Uterus (tissue), 4 donors: Measurements from ENCODE around the gene RET. TPM values are rescaled to one million over a fixed set of nuclear protein-coding genes. Genes with fewer than 3 reads are reported as not detected.

Experiments
- DNase-seq, 2 donors: peaks; one replicate each; pipeline ENCODE4 v3.0.0-alpha.2; 2019 to 2020
- H3K27ac ChIP-seq, 2 donors: fragments of 200-600 bp; sonication (generic); 1 replicate in 1 of 2; 2 replicates in 1 of 2; pipeline ENCODE4 v1.5.1; 2016 to 2018
- H3K27me3 ChIP-seq, 2 donors: fragments of 200-600 bp; sonication (generic); one replicate each; pipeline ENCODE4 v1.5.1; 2018 to 2019; ENCODE audit warnings: control low read depth in 1 of 2
- H3K36me3 ChIP-seq, 2 donors: fragments of 200-600 bp; sonication (generic); one replicate each; pipeline ENCODE4 v1.5.1; 2019; ENCODE audit warnings: control low read depth in 1 of 2
- H3K4me1 ChIP-seq, 2 donors: fragments of 200-600 bp; sonication (generic); one replicate each; pipeline ENCODE4 v1.5.1; 2018 to 2019; ENCODE audit warnings: control low read depth in 1 of 2
- H3K4me3 ChIP-seq, 2 donors: fragments of 200-600 bp; sonication (generic); 1 replicate in 1 of 2; 2 replicates in 1 of 2; pipeline ENCODE4 v1.5.1; 2018 to 2019; ENCODE audit warnings: mild to moderate bottlenecking in 1 of 2
- H3K9me3 ChIP-seq, 2 donors: fragments of 200-600 bp; sonication (generic); one replicate each; pipeline ENCODE4 v1.5.1; 2019; ENCODE audit warnings: control low read depth in 1 of 2
- CTCF ChIP-seq, 4 experiments: fragments of 200-600 bp in 2 of 4; fragments of 450-650 bp in 2 of 4; sonication (generic) in 2 of 4; IDR thresholded peaks; one replicate each; pipeline ENCODE4 v1.5.1; 2016 to 2019; ENCODE audit warnings: antibody characterized with exemption in 4 of 4, mild to moderate bottlenecking in 2 of 4, moderate library complexity in 1 of 4
- POLR2A ChIP-seq, 2 donors: fragments of 450-650 bp; IDR thresholded peaks; one replicate each; pipeline ENCODE4 v1.6.1; 2016; ENCODE audit warnings: antibody characterized with exemption in 2 of 2, mild to moderate bottlenecking in 1 of 2, moderate library complexity in 1 of 2
- intact Hi-C: fragments of 100-400 bp; cut with DNase I; formaldehyde crosslinking; loops from one replicate; pipeline ENCODE4 v1.15.1; 2023; ENCODE audit warnings: low total_unique reads
- total RNA-seq, 4 donors: library from RNA; depleted of rRNA in 3 of 4; stranded (reverse); fragments of >200 nt in 3 of 4; gene quantifications; one replicate each; pipeline versions ENCODE4 v1.1.0 to v1.2.4, GENCODE V29; 2014 to 2023
- donor health status: DM: yes; HTN: yes; CAD: no.

RET gene
- total RNA-seq, 4 donors from 2014 or later = under 0.01 to 6.3 (median 1.0) TPM

DNA sequence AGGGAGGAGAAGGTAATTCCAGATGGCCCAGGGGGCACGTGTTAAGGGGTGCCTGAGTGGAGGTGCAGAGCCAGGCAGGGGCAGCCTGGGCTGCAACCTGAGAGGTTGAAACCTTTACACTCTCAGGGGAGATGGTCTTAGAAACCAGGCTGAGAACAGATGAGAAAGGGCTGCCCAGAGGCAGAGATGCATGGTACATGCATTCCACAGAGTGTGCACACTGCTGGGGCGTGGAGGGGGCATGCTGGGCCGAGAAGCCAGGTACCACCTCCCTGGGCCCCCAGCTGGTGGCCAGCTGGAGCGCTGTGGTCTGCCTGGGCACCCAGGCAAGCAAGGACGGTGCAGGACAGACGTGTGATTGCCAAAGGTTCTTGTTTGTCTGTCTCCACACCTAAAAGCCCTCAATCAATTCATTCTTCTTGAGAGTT lies 47.2 kb downstream of the RET start:
- Histone ChIP-seq H3K9me3 (no peaks in the 10 kb centered on the region), H3K36me3 (no peaks in the 10 kb centered on the region), H3K4me1 (no peaks in the 10 kb centered on the region), H3K27me3 (no peaks in the 10 kb centered on the region), H3K27ac (no peak overlapping the region), H3K4me3 (no peak overlapping the region)
- no peak for DNase-seq
- TF ChIP-seq CTCF (IDR thresholded peaks at IDR 0.05) (no peak), POLR2A (IDR thresholded peaks at IDR 0.05) (no peak)
- intact Hi-C loops = no loop called here

- H3K4me3 ChIP-seq = no peak overlapping the region
- intact Hi-C loops = no loop called here
- TF ChIP-seq POLR2A (IDR thresholded peaks at IDR 0.05) (no peak), CTCF (IDR thresholded peaks at IDR 0.05) (no peak)
- DNase-seq = no peak
- H3K27me3 ChIP-seq = no peaks in the 10 kb centered on the region
- no peaks in the 10 kb centered on the region for H3K9me3 ChIP-seq
- no peaks in the 10 kb centered on the region for H3K4me1 ChIP-seq
- no peaks in the 10 kb centered on the region for H3K36me3 ChIP-seq
- H3K27ac ChIP-seq = no peak overlapping the region
Observed at GRCh38 chr10:43124574-43125273, 47.9 kb downstream of the RET start.

DNA sequence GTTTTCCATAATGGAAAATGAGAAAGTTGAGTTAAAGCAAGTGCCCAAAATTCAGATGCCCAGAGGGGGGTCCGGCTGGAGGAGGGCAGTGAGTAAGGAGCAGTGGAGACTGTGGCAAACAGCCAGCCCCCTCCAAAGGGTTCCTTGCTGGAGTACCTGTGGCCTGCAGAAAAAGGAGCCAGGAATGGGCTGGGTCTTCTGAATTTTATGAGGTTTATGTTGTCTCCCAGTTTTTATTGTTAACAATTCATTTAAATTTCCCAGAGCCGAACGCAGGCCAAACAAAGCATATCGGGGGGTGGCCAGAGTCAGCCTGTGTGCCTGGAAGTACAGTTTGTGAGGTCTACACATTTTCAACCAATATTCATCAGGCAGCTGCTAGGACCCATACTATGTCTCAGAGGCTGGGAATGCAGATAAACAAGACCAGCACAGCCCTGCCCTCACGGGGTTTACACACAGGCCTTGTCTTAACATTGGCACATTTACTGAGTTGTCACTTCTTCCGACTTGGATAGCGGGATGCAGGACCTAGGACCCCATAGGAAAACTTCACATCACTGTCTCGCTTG lies 48.5 kb downstream of the RET start:
- H3K4me3 ChIP-seq = no peak overlapping the region
- no peak overlapping the region for H3K27ac ChIP-seq
- intact Hi-C loops = no loop called here
- H3K4me1 ChIP-seq = no peaks in the 10 kb centered on the region
- H3K27me3 ChIP-seq = no peaks in the 10 kb centered on the region
- no peaks in the 10 kb centered on the region for H3K9me3 ChIP-seq
- H3K36me3 ChIP-seq = no peaks in the 10 kb centered on the region
- no peak for DNase-seq
- TF ChIP-seq POLR2A (IDR thresholded peaks at IDR 0.05) (no peak), CTCF (IDR thresholded peaks at IDR 0.05) (no peak)

DNA sequence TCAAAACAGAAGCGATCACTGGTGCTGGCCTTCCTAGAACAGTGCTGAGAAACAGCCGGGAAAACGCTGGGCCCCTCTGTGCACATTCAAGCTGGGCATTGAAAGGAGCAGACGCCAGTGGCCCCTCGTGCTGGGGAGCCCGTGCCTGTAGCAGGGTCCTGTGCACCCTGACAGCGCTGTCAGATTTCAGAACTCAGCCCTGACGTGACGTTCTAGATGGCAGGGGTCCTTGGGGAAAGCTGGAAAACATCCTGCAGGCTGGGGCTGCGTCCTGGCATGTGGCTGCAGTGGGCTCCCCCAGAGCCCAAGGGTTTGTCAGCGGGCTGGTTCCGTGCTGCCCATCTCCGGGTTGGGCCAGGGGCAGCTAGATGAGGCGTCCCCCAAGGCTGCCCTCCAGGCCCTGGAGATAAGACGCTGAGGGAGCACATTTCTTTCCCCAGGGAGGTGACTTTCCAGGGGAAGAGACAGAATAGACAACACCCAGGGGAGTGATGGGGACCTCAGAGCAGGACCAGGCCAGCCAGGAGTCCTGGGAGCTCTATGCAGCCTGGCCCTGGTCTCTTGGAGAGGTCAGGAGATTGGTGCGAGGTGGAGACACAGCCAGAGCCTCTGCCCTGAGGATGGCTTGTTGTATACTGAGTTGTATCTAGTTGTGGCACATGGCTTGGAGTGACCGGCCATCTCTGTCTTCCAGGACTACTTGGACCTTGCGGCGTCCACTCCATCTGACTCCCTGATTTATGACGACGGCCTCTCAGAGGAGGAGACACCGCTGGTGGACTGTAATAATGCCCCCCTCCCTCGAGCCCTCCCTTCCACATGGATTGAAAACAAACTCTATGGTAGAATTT lies 49.2 kb downstream of the RET start:
- intact Hi-C loops = no loop called here
- DNase-seq = no peak
- H3K4me1 ChIP-seq = no peaks in the 10 kb centered on the region
- H3K36me3 ChIP-seq = no peaks in the 10 kb centered on the region
- H3K27ac ChIP-seq = no peak overlapping the region
- TF ChIP-seq POLR2A (IDR thresholded peaks at IDR 0.05) (no peak), CTCF (IDR thresholded peaks at IDR 0.05) (no peak)
- no peaks in the 10 kb centered on the region for H3K9me3 ChIP-seq
- H3K4me3 ChIP-seq = no peak overlapping the region
- no peaks in the 10 kb centered on the region for H3K27me3 ChIP-seq
